SU-DHL-6 (cell line): Measurements from ENCODE around the gene PPP1R13B.

Source experiments
- H2AFZ ChIP-seq: fragments of 200-600 bp; sonication (generic); 2 replicates; pipeline ENCODE4 v1.6.1; 2014; ENCODE audit warnings: low read depth, mild to moderate bottlenecking, moderate library complexity, mixed read lengths, antibody characterized with exemption, low read length; ENCODE audit not compliant: severe bottlenecking
- H3F3A ChIP-seq: fragments of 200-600 bp; shearing (Covaris generic); 2 replicates; pipeline ENCODE4 v1.6.0; 2016; ENCODE audit warnings: antibody characterized with exemption, mild to moderate bottlenecking; ENCODE audit not compliant: insufficient read depth
- H3K27ac ChIP-seq: fragments of 200-600 bp; sonication (generic); 2 replicates; pipeline ENCODE4 v1.5.1; 2016; ENCODE audit warnings: low read depth, mild to moderate bottlenecking, low read length, moderate library complexity, mixed read lengths
- H3K27me3 ChIP-seq: fragments of 200-600 bp; sonication (generic), shearing (Covaris generic); 2 replicates; pipeline ENCODE4 v1.6.0; 2014; ENCODE audit warnings: mild to moderate bottlenecking, low read length
- H3K36me3 ChIP-seq: fragments of 200-600 bp; sonication (generic); 2 replicates; pipeline ENCODE4 v1.6.1; 2014; ENCODE audit warnings: mild to moderate bottlenecking, low read length, mixed read lengths
- H3K4me2 ChIP-seq: fragments of 300-600, 200-600 bp; shearing (Covaris generic), sonication (generic); 2 replicates; pipeline ENCODE4 v1.6.0; 2014; ENCODE audit warnings: low read length, low read depth, mild to moderate bottlenecking; ENCODE audit not compliant: poor library complexity, severe bottlenecking
- H3K4me3 ChIP-seq: fragments of 200-600 bp; sonication (generic); 2 replicates; pipeline ENCODE4 v1.5.1; 2014; ENCODE audit warnings: antibody characterized with exemption, low read length, mild to moderate bottlenecking, mixed read lengths; ENCODE audit not compliant: insufficient read depth, poor library complexity, severe bottlenecking
- H3K79me2 ChIP-seq: fragments of 200-600 bp; sonication (generic); 2 replicates; pipeline ENCODE4 v1.6.1; 2014; ENCODE audit warnings: mild to moderate bottlenecking, low read length, moderate library complexity; ENCODE audit not compliant: insufficient read depth
- H3K9ac ChIP-seq: fragments of 200-600 bp; sonication (generic); 2 replicates; pipeline ENCODE4 v1.7.0; 2014; ENCODE audit warnings: mild to moderate bottlenecking, low read length
- H3K9me2 ChIP-seq: fragments of 200-600 bp; sonication (generic); replicated peaks from 2 replicates; pipeline ENCODE4 v1.6.1; 2014; ENCODE audit warnings: low read length; ENCODE audit not compliant: insufficient read depth
- H3K9me3 ChIP-seq: fragments of 200-600 bp; sonication (generic); 2 replicates; pipeline ENCODE4 v1.6.1; 2014; ENCODE audit warnings: low read length, mixed read lengths; ENCODE audit not compliant: insufficient read depth
- H4K20me1 ChIP-seq: fragments of 200-600 bp; sonication (generic); 2 replicates; pipeline ENCODE4 v1.6.1; 2014; ENCODE audit warnings: low read depth, mild to moderate bottlenecking, antibody characterized with exemption, low read length, moderate library complexity, mixed read lengths
- EZH2phosphoT487 ChIP-seq: fragments of 200-600 bp; sonication (generic), shearing (Covaris generic); conservative IDR thresholded peaks from 2 replicates; pipeline ENCODE4 v1.6.1; 2018; ENCODE audit warnings: mild to moderate bottlenecking, antibody characterized with exemption, low read length, moderate library complexity, mixed read lengths
- TF ChIP-seq, protein P1 (sequence below): fragments of 200-600 bp; sonication (generic); IDR thresholded peaks from one replicate; pipeline ENCODE4 v1.5.1; 2017; ENCODE audit warnings: antibody characterized with exemption, mild to moderate bottlenecking, low read length, moderate library complexity; ENCODE audit not compliant: insufficient read depth, poor library complexity, severe bottlenecking

PPP1R13B gene

GRCh38 chr14:103848175-103849077 is 1.1 kb upstream of the PPP1R13B start:
- peak overlapping the region; percentile 62 for H3K9ac ChIP-seq
- no peaks in the 10 kb centered on the region for H3K36me3 ChIP-seq
- 0 out of 2 replicates have a peak, but pooled peaks cover 10% of the 10 kb centered on the region for H3F3A ChIP-seq
- peak overlapping the region; percentile 63 for H3K4me3 ChIP-seq
- no peak overlapping the region for H3K27ac ChIP-seq
- TF ChIP-seq EZH2phosphoT487 = no peak
- TF ChIP-seq, protein P1, sequence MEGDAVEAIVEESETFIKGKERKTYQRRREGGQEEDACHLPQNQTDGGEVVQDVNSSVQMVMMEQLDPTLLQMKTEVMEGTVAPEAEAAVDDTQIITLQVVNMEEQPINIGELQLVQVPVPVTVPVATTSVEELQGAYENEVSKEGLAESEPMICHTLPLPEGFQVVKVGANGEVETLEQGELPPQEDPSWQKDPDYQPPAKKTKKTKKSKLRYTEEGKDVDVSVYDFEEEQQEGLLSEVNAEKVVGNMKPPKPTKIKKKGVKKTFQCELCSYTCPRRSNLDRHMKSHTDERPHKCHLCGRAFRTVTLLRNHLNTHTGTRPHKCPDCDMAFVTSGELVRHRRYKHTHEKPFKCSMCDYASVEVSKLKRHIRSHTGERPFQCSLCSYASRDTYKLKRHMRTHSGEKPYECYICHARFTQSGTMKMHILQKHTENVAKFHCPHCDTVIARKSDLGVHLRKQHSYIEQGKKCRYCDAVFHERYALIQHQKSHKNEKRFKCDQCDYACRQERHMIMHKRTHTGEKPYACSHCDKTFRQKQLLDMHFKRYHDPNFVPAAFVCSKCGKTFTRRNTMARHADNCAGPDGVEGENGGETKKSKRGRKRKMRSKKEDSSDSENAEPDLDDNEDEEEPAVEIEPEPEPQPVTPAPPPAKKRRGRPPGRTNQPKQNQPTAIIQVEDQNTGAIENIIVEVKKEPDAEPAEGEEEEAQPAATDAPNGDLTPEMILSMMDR = no peak
- H3K79me2 ChIP-seq = no peaks in the 10 kb centered on the region
- H3K9me3 ChIP-seq = no peaks in the 10 kb centered on the region
- H4K20me1 ChIP-seq = no peaks in the 10 kb centered on the region
- H3K27me3 ChIP-seq = no peaks in the 10 kb centered on the region
- H3K4me2 ChIP-seq = peak overlapping the region; percentile 51
- peak overlapping the region; percentile 70 for H2AFZ ChIP-seq
- no peaks in the 10 kb centered on the region for H3K9me2 ChIP-seq

DNA sequence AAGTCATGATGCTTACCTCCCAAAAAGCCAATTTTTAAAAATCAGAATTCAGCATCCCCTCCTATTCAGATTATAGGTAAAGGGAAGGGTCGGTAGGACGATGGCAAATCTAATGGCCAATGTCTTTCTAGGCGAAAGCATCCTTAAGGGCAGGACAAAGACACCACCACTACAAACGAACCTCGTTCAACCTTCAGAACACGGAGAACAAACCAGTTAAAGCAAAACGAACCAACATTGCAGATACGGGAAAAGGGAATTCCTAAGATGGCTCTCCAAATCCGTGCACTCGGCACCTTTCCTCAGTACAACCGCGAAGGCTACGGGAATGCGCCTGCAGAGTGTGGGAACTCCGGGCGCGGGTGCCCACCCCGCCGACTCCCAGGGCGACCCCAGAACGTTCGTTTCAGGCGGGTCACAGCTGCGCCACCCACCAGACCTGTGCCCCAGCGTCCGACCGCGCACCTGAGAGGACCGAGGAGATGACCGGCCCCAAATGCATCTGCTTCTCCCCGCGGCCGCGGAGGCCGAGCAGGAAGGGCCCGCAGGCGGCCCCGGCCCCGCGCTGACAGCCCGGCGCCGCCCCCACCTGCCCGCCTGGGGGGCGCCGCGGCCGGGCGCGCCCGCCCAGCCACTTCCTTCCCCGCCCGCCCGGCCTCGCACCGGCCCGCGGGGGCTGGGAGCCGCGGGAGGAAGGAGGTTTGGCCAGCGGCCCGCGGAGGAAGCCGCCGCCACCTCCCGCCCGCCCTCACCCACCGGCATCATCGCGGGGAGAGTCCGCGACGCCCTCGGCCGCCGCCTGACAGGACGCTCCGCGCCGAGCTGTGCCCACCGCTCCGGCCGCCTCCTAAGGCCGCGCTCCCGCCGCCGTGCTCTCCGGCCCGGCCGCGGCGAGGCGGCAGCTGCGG is 578 bp downstream of the PPP1R13B start:
- no peaks in the 10 kb centered on the region for H3K9me3 ChIP-seq
- no peak overlapping the region for H2AFZ ChIP-seq

GRCh38 chr14:103846097-103846496 is 1.3 kb downstream of the PPP1R13B start:
- no peak for TF ChIP-seq EZH2phosphoT487
- TF ChIP-seq, protein P1 = no peak
- H3K9me3 ChIP-seq = no peaks in the 10 kb centered on the region
- no peaks in the 10 kb centered on the region for H4K20me1 ChIP-seq
- no peak overlapping the region; the same call in 1 of the 2 replicates for H3K9ac ChIP-seq
- no peaks in the 10 kb centered on the region for H3K36me3 ChIP-seq
- peak overlapping the region; percentile 60 for H3K4me3 ChIP-seq
- H2AFZ ChIP-seq = no peak overlapping the region
- no peaks in the 10 kb centered on the region for H3K79me2 ChIP-seq
- no peak overlapping the region for H3K27ac ChIP-seq
- 0 out of 2 replicates have a peak, but pooled peaks cover 10% of the 10 kb centered on the region for H3F3A ChIP-seq
- peak overlapping the region; percentile 64 for H3K4me2 ChIP-seq
- no peaks in the 10 kb centered on the region for H3K27me3 ChIP-seq
- no peaks in the 10 kb centered on the region for H3K9me2 ChIP-seq

More for the DNA sequence above, 578 bp downstream of the PPP1R13B start:
- peak overlapping the region; percentile 49 for H3K9ac ChIP-seq
- H3K36me3 ChIP-seq = no peaks in the 10 kb centered on the region
- H3F3A ChIP-seq = 0 out of 2 replicates have a peak, but pooled peaks cover 10% of the 10 kb centered on the region
- H3K79me2 ChIP-seq = no peaks in the 10 kb centered on the region
- no peak for TF ChIP-seq EZH2phosphoT487
- TF ChIP-seq, protein P1 = no peak
- no peaks in the 10 kb centered on the region for H3K27me3 ChIP-seq
- peak overlapping the region; percentile 64 for H3K4me2 ChIP-seq
- H3K9me2 ChIP-seq = no peaks in the 10 kb centered on the region
- peak overlapping the region; percentile 60 for H3K4me3 ChIP-seq
- no peak overlapping the region for H3K27ac ChIP-seq
- no peaks in the 10 kb centered on the region for H4K20me1 ChIP-seq
